ENCODE results near the gene SLC12A5.

GRCh38 chr20:46107061-46107460, 78.0 kb downstream of the SLC12A5 start:
- TF ChIP-seq CTCF (IDR thresholded peaks at IDR 0.05; ENCODE audit: low read depth, low read length, poor library complexity, severe bottlenecking) (no peak), EZH2phosphoT487 (IDR thresholded peaks at IDR 0.05; ENCODE audit: borderline replicate concordance, low read length) (no peak)
